Activated B cell treated with CpG ODN at 0.5 μM for 24 hours (primary cell): Measurements from ENCODE around the gene TC2N. TPM values are rescaled to one million over a fixed set of nuclear protein-coding genes. Genes with fewer than 3 reads are reported as not detected.

Experiments used
- ATAC-seq: fragments of 200-7000 bp; cut with Tn5 transposase; one replicate; pipeline ENCODE4 v1.10.0; 2021; ENCODE audit warnings: low read depth, mild to moderate bottlenecking, moderate library complexity
- CTCF ChIA-PET: fragments of 350-600 bp; sonication (Branson Sonifier 250); formaldehyde crosslinking; loops from one replicate; lab custom pipeline; 2021; ENCODE audit warnings: antibody characterized with exemption; lab: Charles Lee
- POLR2A ChIA-PET: fragments of 350-600 bp; sonication (Branson Sonifier 250); formaldehyde crosslinking; loops from one replicate; lab custom pipeline; 2021; ENCODE audit warnings: antibody characterized with exemption; lab: Charles Lee
- DNase-seq: peaks from one replicate; pipeline ENCODE4 v3.0.0; 2022
- H3K27ac Mint-ChIP-seq: one replicate; pipeline ENCODE4 v1.8.0; 2020; ENCODE audit warnings: mixed read lengths
- H3K27me3 Mint-ChIP-seq: one replicate; pipeline ENCODE4 v1.8.0; 2021; ENCODE audit warnings: mixed read lengths
- H3K36me3 Mint-ChIP-seq: one replicate; pipeline ENCODE4 v1.8.0; 2021; ENCODE audit warnings: low read depth, mixed read lengths
- H3K4me1 Mint-ChIP-seq: one replicate; pipeline ENCODE4 v1.8.0; 2021; ENCODE audit warnings: mixed read lengths
- H3K4me3 Mint-ChIP-seq: one replicate; pipeline ENCODE4 v1.8.0; 2020; ENCODE audit warnings: mild to moderate bottlenecking, mixed read lengths
- H3K9me3 Mint-ChIP-seq: one replicate; pipeline ENCODE4 v1.8.0; 2020; ENCODE audit warnings: mixed read lengths
- intact Hi-C: fragments of 100-400 bp; cut with micrococcal nuclease; formaldehyde crosslinking; loops from one replicate; pipeline ENCODE4 v1.15.1; 2024
- total RNA-seq: library from RNA; stranded (reverse); gene quantifications from 2 replicates; pipeline ENCODE4 v1.2.3, GENCODE V29; 2022
- TF ChIP-seq, protein P1 (sequence below): fragments of 200-600 bp; IDR thresholded peaks from one replicate; pipeline ENCODE4 v1.8.0; 2022; ENCODE audit warnings: antibody characterized with exemption, mild to moderate bottlenecking

The TC2N gene
- total RNA-seq, 1 donor from 2014 or later, result 12.1 TPM

DNA sequence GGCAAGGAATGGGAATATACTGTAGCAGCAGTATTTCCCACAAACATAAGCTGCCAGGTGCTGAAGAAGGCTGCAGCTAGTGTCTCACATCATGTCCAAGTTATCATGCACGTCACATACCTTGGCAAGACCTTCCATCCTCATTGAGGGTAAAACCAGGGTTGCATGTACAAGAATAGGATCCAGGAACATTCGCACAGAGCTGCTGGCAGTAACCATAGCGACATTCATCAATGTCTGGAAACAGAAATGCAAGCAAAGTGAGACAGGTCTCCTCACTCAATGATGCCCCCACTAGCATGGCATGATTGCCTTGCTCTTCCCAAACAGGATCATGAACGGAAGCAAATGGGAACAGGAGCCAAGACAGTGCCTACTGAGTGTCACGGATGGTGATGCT lies 23.8 kb upstream of the TC2N start:
- no peak for DNase-seq
- H3K27ac Mint-ChIP-seq, result no peak overlapping the region
- H3K36me3 Mint-ChIP-seq, result no peaks in the 10 kb centered on the region
- TF ChIP-seq, protein P1, sequence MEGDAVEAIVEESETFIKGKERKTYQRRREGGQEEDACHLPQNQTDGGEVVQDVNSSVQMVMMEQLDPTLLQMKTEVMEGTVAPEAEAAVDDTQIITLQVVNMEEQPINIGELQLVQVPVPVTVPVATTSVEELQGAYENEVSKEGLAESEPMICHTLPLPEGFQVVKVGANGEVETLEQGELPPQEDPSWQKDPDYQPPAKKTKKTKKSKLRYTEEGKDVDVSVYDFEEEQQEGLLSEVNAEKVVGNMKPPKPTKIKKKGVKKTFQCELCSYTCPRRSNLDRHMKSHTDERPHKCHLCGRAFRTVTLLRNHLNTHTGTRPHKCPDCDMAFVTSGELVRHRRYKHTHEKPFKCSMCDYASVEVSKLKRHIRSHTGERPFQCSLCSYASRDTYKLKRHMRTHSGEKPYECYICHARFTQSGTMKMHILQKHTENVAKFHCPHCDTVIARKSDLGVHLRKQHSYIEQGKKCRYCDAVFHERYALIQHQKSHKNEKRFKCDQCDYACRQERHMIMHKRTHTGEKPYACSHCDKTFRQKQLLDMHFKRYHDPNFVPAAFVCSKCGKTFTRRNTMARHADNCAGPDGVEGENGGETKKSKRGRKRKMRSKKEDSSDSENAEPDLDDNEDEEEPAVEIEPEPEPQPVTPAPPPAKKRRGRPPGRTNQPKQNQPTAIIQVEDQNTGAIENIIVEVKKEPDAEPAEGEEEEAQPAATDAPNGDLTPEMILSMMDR, result no peak
- ChIA-PET CTCF (interaction anchor here (0.7 to 2.0 kb wide), 3 partner anchors 15 to 327 kb away, joined by 3 to 5 read pairs (median 3); no protein-coding TSS in a partner anchor), POLR2A (no interaction called here)
- no peak for ATAC-seq
- no peaks in the 10 kb centered on the region for H3K4me1 Mint-ChIP-seq
- intact Hi-C loops, result loop anchor here (5.0 kb wide), 1 partner anchor 239 kb away; no protein-coding TSS in a partner anchor
- H3K27me3 Mint-ChIP-seq, result peaks cover 6% of the 10 kb centered on the region
- H3K4me3 Mint-ChIP-seq, result no peak overlapping the region
- no peaks in the 10 kb centered on the region for H3K9me3 Mint-ChIP-seq

DNA sequence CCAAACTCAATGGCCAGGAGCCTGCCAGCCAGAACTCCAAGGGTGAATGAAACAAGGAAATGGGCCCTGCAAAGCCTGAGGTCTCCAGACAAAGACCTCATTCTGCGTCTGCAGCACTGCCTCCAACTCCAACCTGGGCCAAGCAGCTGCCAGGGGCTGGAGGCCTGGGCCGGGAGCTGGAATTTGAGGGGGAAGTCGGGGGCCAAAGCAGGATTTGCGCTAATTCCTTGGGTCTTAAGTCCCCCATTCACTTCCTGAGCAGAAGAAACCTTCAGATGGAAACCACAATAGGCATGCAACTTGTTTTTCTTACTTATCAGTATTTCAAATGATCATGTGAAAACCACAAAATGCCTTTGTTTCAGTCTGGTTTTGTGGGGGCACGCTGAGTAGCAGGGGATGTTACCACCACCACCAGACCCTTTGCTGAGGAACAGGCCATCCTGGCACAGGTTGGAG lies 23.0 kb upstream of the TC2N start:
- Mint-ChIP-seq H3K4me1 (no peaks in the 10 kb centered on the region), H3K4me3 (no peak overlapping the region), H3K27ac (no peak overlapping the region), H3K9me3 (no peaks in the 10 kb centered on the region), H3K27me3 (peaks cover 2% of the 10 kb centered on the region), H3K36me3 (no peaks in the 10 kb centered on the region)
- intact Hi-C loops, result loop anchor here (5.0 kb wide), 1 partner anchor 238 kb away; no protein-coding TSS in a partner anchor
- TF ChIP-seq, protein P1, result no peak
- no peak for DNase-seq
- ChIA-PET CTCF (interaction anchor here (2.0 kb wide), 1 partner anchor 14 kb away, joined by 5 read pairs; no protein-coding TSS in a partner anchor), POLR2A (no interaction called here)
- no peak for ATAC-seq

DNA sequence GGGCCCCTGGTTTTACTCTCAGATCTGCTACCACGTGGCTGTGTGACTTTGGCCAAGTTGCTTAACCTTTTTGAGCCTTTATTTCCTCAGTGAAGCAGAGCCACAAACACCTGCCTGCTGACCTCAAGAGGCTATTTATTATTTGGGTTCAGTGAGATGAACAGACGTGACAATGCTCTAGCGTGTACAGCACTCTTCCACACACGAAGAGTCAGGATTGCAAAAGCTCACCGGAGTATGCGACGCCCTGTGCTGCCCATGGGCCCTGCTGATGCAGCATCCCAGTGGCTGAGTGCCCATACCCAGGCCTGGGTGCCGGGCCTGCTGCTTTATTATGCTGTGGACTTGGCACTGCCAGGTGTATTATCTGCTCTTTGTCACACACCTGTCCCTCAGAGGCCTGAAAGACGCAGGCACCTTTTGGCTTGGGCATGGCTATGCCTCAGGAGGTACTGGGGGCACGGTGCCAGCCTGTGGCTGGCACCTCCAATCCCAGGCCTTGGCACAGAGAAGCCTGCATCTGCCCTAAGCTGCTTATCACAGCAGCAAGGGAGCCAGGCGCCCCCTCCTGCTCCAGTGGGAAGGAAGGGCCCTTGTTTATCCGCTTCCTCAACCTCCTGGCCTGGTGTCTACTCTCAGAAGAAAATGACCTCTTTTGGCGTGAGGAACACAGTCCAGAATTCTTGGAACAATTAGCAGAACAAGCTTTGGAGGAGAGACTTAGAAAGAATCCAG lies 22.3 kb upstream of the TC2N start:
- DNase-seq, result no peak
- no peak overlapping the region for H3K4me3 Mint-ChIP-seq

DNA sequence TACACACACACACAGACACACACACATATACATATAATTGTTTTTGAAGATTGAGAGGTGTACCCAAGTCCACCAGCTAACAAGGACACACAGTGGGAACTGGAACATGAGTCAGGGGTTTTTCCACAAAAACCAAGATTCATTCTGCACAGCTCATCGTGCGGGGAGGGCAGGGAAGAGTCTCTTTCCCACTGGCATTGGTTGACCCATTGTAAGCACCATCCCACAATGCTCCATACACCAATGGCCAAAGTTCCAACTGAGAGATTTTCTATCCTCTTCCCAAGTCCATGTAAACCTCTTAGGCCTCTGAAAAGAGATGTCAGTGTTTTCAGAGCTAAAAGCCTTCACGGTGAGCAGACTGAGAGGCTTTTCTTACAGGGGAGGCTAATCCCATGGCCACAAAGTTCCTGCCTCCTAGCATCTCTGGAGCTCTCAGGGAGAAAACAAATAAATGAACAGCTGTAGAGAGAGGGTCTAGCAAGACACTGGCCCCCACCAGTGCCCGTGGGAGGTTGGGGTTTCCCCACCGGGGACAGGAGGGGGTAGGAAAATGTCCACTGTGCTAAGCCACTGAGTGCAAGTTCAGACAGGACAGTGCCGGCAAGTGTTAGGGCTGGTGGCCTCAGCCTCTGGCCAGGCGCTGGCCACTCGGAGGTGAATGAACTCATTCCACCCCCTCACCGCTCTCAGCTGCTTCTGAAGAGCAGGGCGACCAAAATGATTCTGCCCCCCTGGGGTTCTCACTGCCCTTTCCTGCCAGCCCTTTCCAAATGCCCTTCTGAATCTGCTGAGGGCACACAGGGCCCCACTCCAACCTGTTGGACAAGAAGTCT lies 21.5 kb upstream of the TC2N start:
- Mint-ChIP-seq H3K36me3 (no peaks in the 10 kb centered on the region), H3K27me3 (peaks cover 2% of the 10 kb centered on the region), H3K4me1 (no peaks in the 10 kb centered on the region), H3K27ac (no peak overlapping the region), H3K9me3 (no peaks in the 10 kb centered on the region), H3K4me3 (no peak overlapping the region)
- ChIA-PET CTCF (no interaction called here), POLR2A (no interaction called here)
- DNase-seq (no peak), ATAC-seq (no peak)
- intact Hi-C loops, result no loop called here
- TF ChIP-seq, protein P1, result no peak

More for the DNA sequence above, 22.3 kb upstream of the TC2N start:
- no peaks in the 10 kb centered on the region for H3K4me1 Mint-ChIP-seq
- no peaks in the 10 kb centered on the region for H3K9me3 Mint-ChIP-seq
- TF ChIP-seq, protein P1, result no peak
- ChIA-PET POLR2A (no interaction called here), CTCF (interaction anchor here (2.0 kb wide), 1 partner anchor 13 kb away, joined by 5 read pairs; no protein-coding TSS in a partner anchor)
- H3K27me3 Mint-ChIP-seq, result peaks cover 2% of the 10 kb centered on the region
- H3K27ac Mint-ChIP-seq, result no peak overlapping the region
- intact Hi-C loops, result loop anchor here (5.0 kb wide), 1 partner anchor 237 kb away; no protein-coding TSS in a partner anchor
- no peaks in the 10 kb centered on the region for H3K36me3 Mint-ChIP-seq
- no peak for ATAC-seq

DNA sequence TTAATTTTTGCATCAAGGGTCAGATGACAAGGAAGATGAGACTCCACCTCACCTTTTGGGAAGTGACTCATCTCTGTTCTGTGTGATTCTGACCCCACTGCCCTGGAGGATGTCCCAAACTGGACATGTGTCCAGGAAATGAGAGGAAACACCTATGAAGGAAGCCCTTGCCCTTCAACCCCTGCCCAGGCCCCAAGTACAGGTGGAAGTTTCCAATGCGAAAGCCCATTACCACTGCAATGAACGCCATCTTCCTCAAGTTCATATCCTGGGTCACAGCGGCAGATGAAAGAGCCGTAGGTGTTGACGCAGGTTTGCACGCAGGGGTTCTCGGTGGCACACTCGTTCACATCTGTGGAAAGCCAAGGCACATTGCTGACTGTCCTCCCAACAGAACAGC lies 19.6 kb upstream of the TC2N start:
- POLR2A ChIA-PET, result no interaction called here
- Mint-ChIP-seq H3K36me3 (no peaks in the 10 kb centered on the region), H3K27ac (no peak overlapping the region), H3K27me3 (no peaks in the 10 kb centered on the region), H3K4me1 (no peaks in the 10 kb centered on the region), H3K4me3 (no peak overlapping the region), H3K9me3 (no peaks in the 10 kb centered on the region)
- intact Hi-C loops, result no loop called here
- CTCF ChIA-PET, result no interaction called here
- DNase-seq (no peak), ATAC-seq (no peak)
- TF ChIP-seq, protein P1, result no peak
